ENCODE measurements around the gene COX19. TPM values are rescaled to one million over a fixed set of nuclear protein-coding genes. Genes with fewer than 3 reads are reported as not detected.

COX19 gene
- total and polyA plus RNA-seq, 2 of the 13 experiments (the other 11 are each of a cell fraction or from before 2014, with no cell fraction given) = 11.5 to 21.7 TPM

DNA sequence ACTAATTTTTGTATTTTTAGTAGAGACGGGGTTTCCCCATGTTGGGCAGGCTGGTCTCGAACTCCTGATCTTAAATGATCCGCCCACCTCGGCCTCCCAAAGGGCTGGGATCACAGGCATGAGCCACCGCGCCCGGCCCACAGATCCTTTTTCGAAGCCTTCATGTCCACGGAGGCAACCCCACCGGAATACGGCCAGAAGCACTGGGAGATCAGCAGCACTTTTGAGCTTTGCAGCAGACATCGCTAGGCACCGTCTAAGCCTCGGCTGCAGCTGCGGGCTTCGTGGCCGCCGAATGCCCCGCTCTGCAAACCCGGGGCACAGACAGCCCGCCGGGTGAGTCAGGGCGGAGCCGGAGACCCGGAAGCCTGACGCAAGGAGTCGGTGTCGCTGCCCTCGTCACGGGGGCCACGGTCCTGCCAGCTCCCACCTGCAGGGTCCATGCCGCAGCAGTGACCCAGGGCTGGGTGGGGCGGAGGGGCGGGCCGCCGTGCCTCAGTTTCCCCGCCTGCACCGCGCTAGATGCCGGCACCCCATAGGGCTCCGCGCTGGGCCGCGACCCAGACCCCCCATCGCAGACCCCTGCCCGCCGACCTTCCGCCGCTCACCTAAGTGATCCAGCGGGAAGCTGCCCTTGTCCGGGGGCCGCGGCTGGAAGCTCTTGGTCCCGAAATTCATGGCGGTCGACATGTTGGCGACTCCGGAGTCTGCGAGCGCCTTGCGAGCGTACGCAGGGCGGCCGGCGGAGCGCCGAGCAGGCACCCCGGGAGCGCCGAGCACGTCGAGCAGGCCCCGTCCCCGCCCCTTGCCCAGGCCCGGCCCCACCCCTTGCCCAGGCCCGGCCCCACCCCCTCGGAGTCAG, at the start of gene COX19 (continued):
- TF ChIP-seq, protein P1, sequence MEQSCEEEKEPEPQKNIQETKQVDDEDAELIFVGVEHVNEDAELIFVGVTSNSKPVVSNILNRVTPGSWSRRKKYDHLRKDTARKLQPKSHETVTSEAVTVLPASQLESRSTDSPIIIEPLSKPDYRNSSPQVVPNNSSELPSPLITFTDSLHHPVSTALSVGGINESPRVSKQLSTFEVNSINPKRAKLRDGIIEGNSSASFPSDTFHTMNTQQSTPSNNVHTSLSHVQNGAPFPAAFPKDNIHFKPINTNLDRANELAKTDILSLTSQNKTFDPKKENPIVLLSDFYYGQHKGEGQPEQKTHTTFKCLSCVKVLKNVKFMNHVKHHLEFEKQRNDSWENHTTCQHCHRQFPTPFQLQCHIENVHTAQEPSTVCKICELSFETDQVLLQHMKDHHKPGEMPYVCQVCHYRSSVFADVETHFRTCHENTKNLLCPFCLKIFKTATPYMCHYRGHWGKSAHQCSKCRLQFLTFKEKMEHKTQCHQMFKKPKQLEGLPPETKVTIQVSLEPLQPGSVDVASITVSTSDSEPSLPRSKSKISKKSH (CRISPR knock-in tag; IDR thresholded peaks at IDR 0.05; ENCODE audit: borderline replicate concordance) = peak; percentile 38; the same call in 1 of the 2 replicates
- no peak for TF ChIP-seq BHLHE40 (IDR thresholded peaks at IDR 0.05; ENCODE audit: low read length)
- no peak for TF ChIP-seq SYNCRIP (IDR thresholded peaks at IDR 0.05; ENCODE audit: insufficient read depth, low read depth, low read length)
- no peak for TF ChIP-seq FOSL1 (CRISPR knock-in tag; IDR thresholded peaks at IDR 0.05; ENCODE audit: borderline replicate concordance)
- TF ChIP-seq, protein P2, sequence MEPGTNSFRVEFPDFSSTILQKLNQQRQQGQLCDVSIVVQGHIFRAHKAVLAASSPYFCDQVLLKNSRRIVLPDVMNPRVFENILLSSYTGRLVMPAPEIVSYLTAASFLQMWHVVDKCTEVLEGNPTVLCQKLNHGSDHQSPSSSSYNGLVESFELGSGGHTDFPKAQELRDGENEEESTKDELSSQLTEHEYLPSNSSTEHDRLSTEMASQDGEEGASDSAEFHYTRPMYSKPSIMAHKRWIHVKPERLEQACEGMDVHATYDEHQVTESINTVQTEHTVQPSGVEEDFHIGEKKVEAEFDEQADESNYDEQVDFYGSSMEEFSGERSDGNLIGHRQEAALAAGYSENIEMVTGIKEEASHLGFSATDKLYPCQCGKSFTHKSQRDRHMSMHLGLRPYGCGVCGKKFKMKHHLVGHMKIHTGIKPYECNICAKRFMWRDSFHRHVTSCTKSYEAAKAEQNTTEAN (CRISPR knock-in tag; conservative IDR thresholded peaks at IDR 0.05) = 0 out of 2 replicates have a peak, but pooled peaks have one; percentile 34
- 0 out of 2 replicates have a peak, but pooled peaks have one; percentile 75 for TF ChIP-seq ZFYVE20 (CRISPR knock-in tag; IDR thresholded peaks at IDR 0.05; ENCODE audit: borderline replicate concordance, low read depth)
- TF ChIP-seq ZNF724P (CRISPR knock-in tag; IDR thresholded peaks at IDR 0.05; ENCODE audit: borderline replicate concordance) = peak; percentile 83
- TF ChIP-seq MTA1 (CRISPR knock-in tag; IDR thresholded peaks at IDR 0.05; ENCODE audit: borderline replicate concordance) = 0 out of 2 replicates have a peak, but pooled peaks have one; percentile 47
- TF ChIP-seq MBNL3 (CRISPR knock-in tag; conservative IDR thresholded peaks at IDR 0.05) = no peak
- TF ChIP-seq ZSCAN29 (CRISPR knock-in tag; conservative IDR thresholded peaks at IDR 0.05) = 0 out of 2 replicates have a peak, but pooled peaks have one; percentile 40
- TF ChIP-seq, protein P3, sequence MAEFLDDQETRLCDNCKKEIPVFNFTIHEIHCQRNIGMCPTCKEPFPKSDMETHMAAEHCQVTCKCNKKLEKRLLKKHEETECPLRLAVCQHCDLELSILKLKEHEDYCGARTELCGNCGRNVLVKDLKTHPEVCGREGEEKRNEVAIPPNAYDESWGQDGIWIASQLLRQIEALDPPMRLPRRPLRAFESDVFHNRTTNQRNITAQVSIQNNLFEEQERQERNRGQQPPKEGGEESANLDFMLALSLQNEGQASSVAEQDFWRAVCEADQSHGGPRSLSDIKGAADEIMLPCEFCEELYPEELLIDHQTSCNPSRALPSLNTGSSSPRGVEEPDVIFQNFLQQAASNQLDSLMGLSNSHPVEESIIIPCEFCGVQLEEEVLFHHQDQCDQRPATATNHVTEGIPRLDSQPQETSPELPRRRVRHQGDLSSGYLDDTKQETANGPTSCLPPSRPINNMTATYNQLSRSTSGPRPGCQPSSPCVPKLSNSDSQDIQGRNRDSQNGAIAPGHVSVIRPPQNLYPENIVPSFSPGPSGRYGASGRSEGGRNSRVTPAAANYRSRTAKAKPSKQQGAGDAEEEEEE (CRISPR knock-in tag; IDR thresholded peaks at IDR 0.05; ENCODE audit: borderline replicate concordance) = no peak
- TF ChIP-seq HOXA5 (CRISPR knock-in tag; IDR thresholded peaks at IDR 0.05) = peak; percentile 32
- TF ChIP-seq ZNF747 (CRISPR knock-in tag; IDR thresholded peaks at IDR 0.05; ENCODE audit: borderline replicate concordance) = peak; percentile 78
- TF ChIP-seq ZNF333 (CRISPR knock-in tag; IDR thresholded peaks at IDR 0.05; ENCODE audit: borderline replicate concordance) = peak; percentile 77
- TF ChIP-seq SMAD9 (CRISPR knock-in tag; IDR thresholded peaks at IDR 0.05) = no peak
- TF ChIP-seq PAX8 (CRISPR knock-in tag; IDR thresholded peaks at IDR 0.05; ENCODE audit: borderline replicate concordance) = peak; percentile 77; the same call in 1 of the 2 replicates
- TF ChIP-seq, protein P4, sequence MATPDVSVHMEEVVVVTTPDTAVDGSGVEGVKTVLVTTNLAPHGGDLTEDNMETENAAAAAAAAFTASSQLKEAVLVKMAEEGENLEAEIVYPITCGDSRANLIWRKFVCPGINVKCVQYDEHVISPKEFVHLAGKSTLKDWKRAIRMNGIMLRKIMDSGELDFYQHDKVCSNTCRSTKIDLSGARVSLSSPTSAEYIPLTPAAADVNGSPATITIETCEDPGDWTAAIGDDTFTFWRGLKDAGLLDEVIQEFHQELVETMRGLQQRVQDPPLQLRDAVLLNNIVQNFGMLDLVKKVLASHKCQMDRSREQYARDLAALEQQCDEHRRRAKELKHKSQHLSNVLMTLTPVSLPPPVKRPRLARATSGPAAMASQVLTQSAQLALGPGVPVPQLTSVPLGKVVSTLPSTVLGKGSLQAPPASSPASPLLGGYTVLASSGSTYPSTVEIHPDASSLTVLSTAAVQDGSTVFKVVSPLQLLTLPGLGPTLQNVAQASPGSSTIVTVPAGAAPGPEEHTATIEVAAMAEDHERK (CRISPR knock-in tag; IDR thresholded peaks at IDR 0.05; ENCODE audit: low read depth) = peak; percentile 99
- peak; percentile 65; the same call in 1 of the 2 replicates for TF ChIP-seq SMAD1 (CRISPR knock-in tag; IDR thresholded peaks at IDR 0.05; ENCODE audit: borderline replicate concordance, low read depth)
- no peak for TF ChIP-seq PCBP1 (IDR thresholded peaks at IDR 0.05; ENCODE audit: borderline replicate concordance, low read depth, low read length)
